ENCODE data around the gene COPS4.
A peak's percentile ranks its signal among the peaks of the same experiment; 100 is the strongest.
"Not testable (repeated sequence)": the region's sequence is repeated elsewhere in the genome, so short reads cannot be mapped to it uniquely, and the experiment has no call there.

Gene COPS4

DNA sequence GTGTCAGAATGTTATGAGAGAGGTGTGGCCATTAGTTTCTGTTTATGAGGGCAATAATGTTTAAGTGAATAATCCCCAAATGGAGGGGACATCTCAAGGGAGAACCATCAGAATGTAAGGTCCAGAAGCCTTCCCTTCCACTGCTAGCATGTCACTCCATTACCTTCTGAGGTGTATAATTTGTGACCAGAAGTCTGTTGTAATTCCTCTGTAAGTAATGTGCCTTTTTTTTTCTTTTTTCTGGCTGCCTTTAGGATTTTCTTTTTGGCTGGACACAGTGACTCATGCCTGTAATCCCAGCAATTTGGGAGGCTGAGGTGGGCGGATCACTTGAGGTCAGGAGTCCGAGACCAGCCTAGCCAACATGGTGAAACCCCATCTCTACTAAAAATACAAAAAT, 10.8 kb upstream of the COPS4 start:
- no peak for DNase-seq

- DNase-seq = no peak
Observed at GRCh38 chr4:83025563-83025962, 9.4 kb upstream of the COPS4 start.

GRCh38 chr4:83028976-83029375, 6.0 kb upstream of the COPS4 start:
- DNase-seq = no peak

DNA sequence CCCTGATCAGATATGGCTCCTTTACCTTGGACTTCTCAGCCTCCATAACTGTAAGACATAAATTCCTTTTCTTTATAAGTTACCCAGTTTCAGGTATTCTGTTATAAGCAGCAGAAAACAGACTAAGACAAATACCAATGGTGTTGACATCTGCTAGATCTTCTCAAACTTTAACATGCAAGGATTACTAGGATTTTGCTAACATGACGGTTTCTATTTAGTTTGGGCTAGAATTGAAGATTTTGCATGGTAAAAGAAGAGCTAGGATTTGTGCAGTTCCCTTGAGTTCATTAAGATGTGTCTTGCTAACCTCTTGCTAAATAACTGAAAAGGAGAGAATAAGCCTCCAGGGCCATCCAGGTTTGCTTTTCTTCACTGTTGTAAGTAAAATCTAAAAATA, 5.3 kb upstream of the COPS4 start:
- no peak for DNase-seq

- no peak for DNase-seq
Observed at GRCh38 chr4:83036991-83037665, 2.1 kb downstream of the COPS4 start.

DNA sequence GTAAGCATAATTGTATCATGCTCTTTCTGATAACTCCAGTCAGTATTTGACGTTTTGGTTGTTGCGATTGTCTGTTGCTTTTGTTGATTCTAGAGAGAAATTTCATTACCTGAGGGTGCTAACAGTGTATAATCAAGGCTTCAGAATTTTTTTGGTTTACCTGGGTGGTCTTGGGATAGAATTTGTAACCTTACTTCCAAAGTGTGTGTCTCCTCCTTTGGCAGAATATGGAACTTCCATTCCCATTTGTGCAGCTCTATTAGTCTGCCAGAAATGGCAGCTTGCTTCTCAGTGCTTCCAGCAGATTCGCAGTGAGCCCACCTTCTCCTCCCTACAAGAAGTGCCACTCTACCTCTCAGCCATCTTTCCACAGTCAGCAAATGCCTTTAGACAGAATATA, 5.3 kb downstream of the COPS4 start:
- DNase-seq = no peak

GRCh38 chr4:83043157-83043556, 8.2 kb downstream of the COPS4 start:
- not testable (repeated sequence) for DNase-seq

- no peak for DNase-seq
Observed at GRCh38 chr4:83043801-83044407, 8.9 kb downstream of the COPS4 start.

- DNase-seq = no peak
Observed at GRCh38 chr4:83046693-83047473, 11.9 kb downstream of the COPS4 start.

- DNase-seq = not testable (repeated sequence)
Observed at GRCh38 chr4:83048781-83049180, 13.8 kb downstream of the COPS4 start.

DNA sequence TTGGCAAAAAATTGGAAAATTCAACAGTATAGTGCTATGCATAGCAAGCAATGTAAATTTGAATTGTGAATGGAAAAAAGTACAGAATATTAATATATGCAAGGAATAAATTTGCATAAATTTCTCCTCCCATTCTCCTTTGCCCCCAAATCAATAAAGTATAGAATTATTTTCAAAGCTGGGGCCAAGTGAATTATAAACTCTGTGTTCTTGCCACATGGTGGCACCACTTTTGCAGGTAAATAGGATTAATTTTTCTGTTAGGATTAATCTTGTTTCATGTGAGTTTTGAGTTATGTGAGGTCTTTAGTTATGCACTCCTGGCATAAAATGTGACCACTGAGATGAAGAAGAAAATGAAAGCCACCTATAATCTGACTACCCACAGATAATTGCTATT, 19.9 kb downstream of the COPS4 start:
- no peak for DNase-seq

DNA sequence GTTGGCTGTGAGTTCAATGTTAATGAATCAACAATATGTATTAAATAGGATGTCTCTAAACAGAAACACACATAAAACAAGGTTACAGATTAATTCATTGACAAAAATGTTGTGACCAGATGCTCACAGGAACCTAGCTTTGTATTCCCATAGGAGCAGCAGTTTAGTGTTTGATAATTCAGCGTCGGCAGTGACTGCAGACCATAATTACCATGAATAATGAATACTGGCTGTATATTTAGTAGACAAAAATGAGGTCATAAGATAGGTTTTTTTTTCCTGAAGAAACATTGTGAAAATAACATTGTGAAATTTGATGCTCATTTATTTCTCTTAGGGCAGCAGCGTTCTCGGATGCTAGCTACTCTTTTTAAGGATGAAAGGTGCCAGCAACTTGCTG, 27.8 kb downstream of the COPS4 start:
- DNase-seq = no peak

DNA sequence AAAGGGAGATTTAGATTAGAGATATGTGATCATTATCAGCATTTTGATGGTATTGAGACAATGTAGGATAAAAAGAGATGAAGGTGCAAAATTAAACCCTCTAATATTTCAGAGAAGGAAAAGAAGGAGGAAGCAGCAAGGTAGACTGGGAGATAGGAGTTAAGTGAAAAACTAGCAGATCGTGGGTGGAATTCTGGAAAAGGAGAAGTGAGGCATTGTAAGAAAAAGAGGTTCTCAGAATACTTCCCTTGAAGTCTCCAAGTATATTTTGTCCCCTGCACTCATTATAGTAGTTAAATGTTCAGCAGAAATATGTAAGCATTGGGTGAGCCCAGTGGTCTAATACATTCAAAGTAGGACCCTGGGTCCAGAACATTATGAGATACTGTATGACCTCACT, 30.3 kb downstream of the COPS4 start:
- no peak for DNase-seq

DNA sequence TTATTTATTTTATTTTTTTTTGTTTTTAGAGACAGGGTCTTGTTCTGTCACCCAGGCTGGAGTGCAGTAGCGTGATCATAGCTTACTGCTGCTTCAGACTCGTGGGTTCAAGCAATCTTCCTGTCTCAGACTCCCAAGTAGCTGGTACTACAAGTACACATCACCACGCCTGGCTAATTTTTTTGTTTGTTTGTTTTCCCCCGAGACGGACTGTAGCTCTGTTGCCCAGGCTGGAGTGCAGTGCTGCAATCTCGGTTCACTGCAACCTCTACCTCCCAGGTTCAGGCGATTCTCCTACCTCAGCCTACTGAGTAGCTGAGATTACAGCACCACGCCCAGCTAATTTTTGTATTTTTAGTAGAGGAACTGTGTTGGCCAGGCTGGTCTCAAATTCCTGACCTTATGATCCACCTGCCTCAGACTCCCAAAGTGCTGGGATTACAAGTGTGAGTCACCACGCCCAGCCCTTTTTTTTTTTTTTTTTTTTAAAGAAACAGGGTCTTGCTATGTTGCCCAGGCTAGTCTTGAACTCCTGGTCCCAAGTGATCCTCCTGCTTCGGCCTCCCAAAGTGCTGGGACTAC, 32.2 kb downstream of the COPS4 start:
- DNase-seq = no peak

DNA sequence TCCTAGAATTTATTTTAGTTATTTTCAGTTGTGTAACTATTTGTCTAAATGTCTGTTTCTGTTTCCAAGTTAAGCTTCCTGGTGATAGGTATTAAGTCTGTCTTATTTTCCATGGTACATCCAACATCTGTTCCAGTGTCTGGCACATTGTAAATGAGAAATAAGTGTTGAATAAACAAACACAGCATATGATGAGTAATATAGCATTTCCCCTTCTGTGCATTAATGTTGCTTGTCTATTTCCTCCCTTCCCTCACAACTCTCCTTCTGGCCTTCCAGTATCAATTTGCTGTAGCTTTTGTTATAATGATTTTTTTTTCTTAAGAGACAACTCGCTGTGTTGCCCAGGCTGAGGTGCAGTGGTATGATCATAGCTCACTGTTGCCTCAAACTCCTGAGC, 36.1 kb downstream of the COPS4 start:
- DNase-seq = no peak

GRCh38 chr4:83074086-83074704, 39.2 kb downstream of the COPS4 start:
- DNase-seq = peak; percentile 20

GRCh38 chr4:83074783-83075182, 39.8 kb downstream of the COPS4 start:
- DNase-seq = not testable (repeated sequence)

DNA sequence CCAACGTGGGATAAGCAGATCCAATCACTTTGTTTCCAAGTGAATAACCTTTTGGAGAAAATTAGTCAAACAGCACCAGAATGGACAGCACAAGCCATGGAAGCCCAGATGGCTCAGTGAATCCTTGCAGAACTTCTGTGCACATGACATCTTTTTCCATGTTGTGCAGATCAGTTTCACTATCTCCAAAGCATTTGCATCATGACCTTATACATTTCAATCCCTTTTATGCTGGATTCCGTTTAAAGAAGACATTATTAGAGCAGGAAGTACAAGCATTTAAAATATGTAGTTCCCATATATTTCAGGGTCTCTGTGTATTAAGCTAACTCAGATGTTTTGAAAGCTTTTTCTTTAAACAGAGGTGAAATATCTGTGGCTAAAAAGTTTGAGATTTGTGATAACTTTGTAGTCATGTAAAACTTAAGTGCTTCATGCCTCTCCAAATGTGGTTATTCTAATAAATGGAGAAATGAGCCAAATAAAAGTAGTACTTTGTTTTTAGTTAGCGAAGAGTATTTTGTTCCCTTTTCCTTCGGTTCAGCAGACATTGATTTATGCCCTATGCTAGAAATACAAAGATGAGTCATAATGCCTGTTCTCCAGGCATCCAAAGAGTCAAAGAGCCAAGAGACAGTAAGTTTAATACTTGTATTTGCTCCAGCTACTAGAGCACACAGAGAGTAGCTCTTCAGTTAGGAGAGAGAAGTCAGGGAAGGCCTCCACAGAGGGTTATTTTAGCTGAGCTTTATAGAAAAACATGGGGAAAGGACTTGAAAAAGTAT, 40.5 kb downstream of the COPS4 start:
- DNase-seq = no peak

- DNase-seq = no peak
Observed at GRCh38 chr4:83080561-83080960, 45.6 kb downstream of the COPS4 start.

- DNase-seq = no peak
Observed at GRCh38 chr4:83082777-83083176, 47.8 kb downstream of the COPS4 start.

GRCh38 chr4:83083925-83084475, 49.0 kb downstream of the COPS4 start:
- peak; percentile 37 for DNase-seq

- DNase-seq = not testable (repeated sequence)
Observed at GRCh38 chr4:83084956-83085355, 50.0 kb downstream of the COPS4 start.

All from T-helper 9 cell (primary cell).